HepG2 (cell line): Measurements from ENCODE around the gene ELMOD3. TPM values are rescaled to one million over a fixed set of nuclear protein-coding genes. Genes with fewer than 3 reads are reported as not detected.

Experiments used
- MEIS1 ChIP-seq: sonication (generic); formaldehyde crosslinking; IDR thresholded peaks from 2 replicates; pipeline ENCODE4 v1.9.0; 2021; ENCODE audit warnings: mild to moderate bottlenecking, missing genetic modification reagents, moderate library complexity, borderline replicate concordance
- MTF1 ChIP-seq: sonication (generic); formaldehyde crosslinking; IDR thresholded peaks from 2 replicates; pipeline ENCODE4 v1.5.0; 2020; ENCODE audit warnings: missing genetic modification reagents
- RBM39 ChIP-seq: fragments of 200-400 bp; formaldehyde crosslinking; IDR thresholded peaks from one replicate; pipeline ENCODE4 v1.6.1; 2018; ENCODE audit warnings: antibody characterized with exemption, mild to moderate bottlenecking, low read depth, low read length; ENCODE audit not compliant: poor library complexity, severe bottlenecking
- SP4 ChIP-seq: sonication (generic); formaldehyde crosslinking; IDR thresholded peaks from 2 replicates; pipeline ENCODE4 v1.8.1; 2023; ENCODE audit warnings: mild to moderate bottlenecking, missing genetic modification reagents
- TARDBP ChIP-seq: sonication (generic); formaldehyde crosslinking; IDR thresholded peaks from 2 replicates; pipeline ENCODE4 v1.8.0; 2022; ENCODE audit warnings: mild to moderate bottlenecking, missing genetic modification reagents
- ZNF317 ChIP-seq: sonication (generic); formaldehyde crosslinking; IDR thresholded peaks from 2 replicates; pipeline ENCODE4 v1.5.0; 2020; ENCODE audit warnings: mild to moderate bottlenecking, missing genetic modification reagents
- ZNF34 ChIP-seq: sonication (generic); formaldehyde crosslinking; IDR thresholded peaks from 2 replicates; pipeline ENCODE4 v1.4.0; 2020; ENCODE audit warnings: mild to moderate bottlenecking, missing genetic modification reagents, borderline replicate concordance
- ZNF501 ChIP-seq: sonication (generic); formaldehyde crosslinking; IDR thresholded peaks from 2 replicates; pipeline ENCODE4 v1.5.1; 2020; ENCODE audit warnings: mild to moderate bottlenecking, moderate library complexity, missing genetic modification reagents
- ZNF558 ChIP-seq: sonication (generic); formaldehyde crosslinking; IDR thresholded peaks from 2 replicates; pipeline ENCODE4 v1.9.0; 2022; ENCODE audit warnings: mild to moderate bottlenecking, missing genetic modification reagents, borderline replicate concordance
- ZNF841 ChIP-seq: sonication (generic); formaldehyde crosslinking; IDR thresholded peaks from 2 replicates; pipeline ENCODE4 v1.8.1; 2023; ENCODE audit warnings: missing genetic modification reagents, borderline replicate concordance
- ZSCAN29 ChIP-seq: sonication (generic); formaldehyde crosslinking; conservative IDR thresholded peaks from 2 replicates; pipeline ENCODE4 v1.4.0; 2020; ENCODE audit warnings: mild to moderate bottlenecking, missing genetic modification reagents
- polyA plus RNA-seq, 8 experiments: library from polyadenylated mRNA; depleted of rRNA in 3 of 8; stranded (reverse) in 7 of 8; unstranded in 1 of 8; fragments of >200 nt; fragmentation: Illumina TruSeq in 4 of 8; extraction: Trizol in 4 of 8; gene quantifications; 2 replicates each; pipeline versions ENCODE4 v1.2.1 to v1.2.3, GENCODE V29; 2011 to 2016; ENCODE audit warnings: low read depth in 4 of 8, missing spikeins in 1 of 8, mixed read lengths in 1 of 8; ENCODE audit not compliant: insufficient read depth in 1 of 8
- total RNA-seq, 5 experiments: library from RNA; depleted of rRNA; stranded (reverse); fragments of >200 nt; fragmentation: Illumina TruSeq; extraction: Trizol; gene quantifications; 2 replicates each; pipeline ENCODE4 v1.2.3, GENCODE V29; 2016; ENCODE audit warnings: low read depth in 1 of 5
- TF ChIP-seq, protein P1 (sequence below): sonication (generic); formaldehyde crosslinking; IDR thresholded peaks from 2 replicates; pipeline ENCODE4 v1.5.0; 2020; ENCODE audit warnings: mild to moderate bottlenecking, missing genetic modification reagents, borderline replicate concordance
- TF ChIP-seq, protein P2 (sequence below): sonication (generic); formaldehyde crosslinking; IDR thresholded peaks from 2 replicates; pipeline ENCODE4 v1.4.0; 2020; ENCODE audit warnings: mild to moderate bottlenecking, low read depth, missing genetic modification reagents
- TF ChIP-seq, protein P3 (sequence below): sonication (generic); formaldehyde crosslinking; IDR thresholded peaks from 2 replicates; pipeline ENCODE4 v1.8.0; 2022; ENCODE audit warnings: mild to moderate bottlenecking, missing genetic modification reagents; ENCODE audit not compliant: insufficient replicate concordance
- TF ChIP-seq, protein P4 (sequence below), 2 experiments: sonication (generic) in 1 of 2; formaldehyde crosslinking in 1 of 2; IDR thresholded peaks; 2 replicates each; pipeline versions ENCODE4 v1.4.0 to v1.6.1; 2018 to 2020; ENCODE audit warnings: missing genetic modification reagents in 2 of 2, borderline replicate concordance in 1 of 2, low read depth in 1 of 2, mild to moderate bottlenecking in 1 of 2, missing biosample characterization in 1 of 2

Gene ELMOD3
- total and polyA plus RNA-seq, 2 of the 13 experiments (the other 11 are each of a cell fraction or from before 2014, with no cell fraction given) = 13.3 to 19.5 TPM

DNA sequence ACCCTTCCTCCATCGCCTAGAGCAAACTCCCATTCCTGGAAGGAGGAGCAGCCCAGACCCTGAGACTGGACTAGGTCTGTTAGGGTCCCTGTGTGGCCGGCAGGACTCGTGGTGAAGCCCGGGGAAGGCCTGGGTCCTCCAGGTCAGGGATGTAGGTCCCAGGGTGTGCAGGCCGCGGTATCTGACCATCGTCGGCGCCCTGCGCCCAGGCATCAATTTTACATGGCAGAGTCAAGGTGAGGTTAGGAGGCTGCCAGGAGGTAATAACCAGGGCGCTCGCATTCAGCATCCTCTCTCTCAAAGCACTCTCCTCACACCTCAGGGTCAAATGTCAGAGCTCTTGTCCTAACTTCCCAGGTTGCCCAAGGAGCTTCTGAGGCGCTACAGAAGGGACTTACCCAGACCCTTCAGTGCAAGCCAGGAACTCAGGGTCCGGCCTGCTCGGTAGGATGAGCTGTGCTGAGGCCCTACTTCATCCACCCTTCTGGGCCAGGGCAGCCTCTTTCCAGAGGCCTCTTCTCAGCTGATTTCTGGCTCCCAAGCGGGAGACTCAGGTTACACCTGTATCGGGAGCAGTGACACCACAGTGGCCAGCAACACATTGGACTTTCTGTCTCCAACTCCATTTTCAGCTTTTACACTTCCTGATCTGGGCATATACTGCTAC, 64.6 kb downstream of the ELMOD3 start (continued):
- TF ChIP-seq, protein P1, sequence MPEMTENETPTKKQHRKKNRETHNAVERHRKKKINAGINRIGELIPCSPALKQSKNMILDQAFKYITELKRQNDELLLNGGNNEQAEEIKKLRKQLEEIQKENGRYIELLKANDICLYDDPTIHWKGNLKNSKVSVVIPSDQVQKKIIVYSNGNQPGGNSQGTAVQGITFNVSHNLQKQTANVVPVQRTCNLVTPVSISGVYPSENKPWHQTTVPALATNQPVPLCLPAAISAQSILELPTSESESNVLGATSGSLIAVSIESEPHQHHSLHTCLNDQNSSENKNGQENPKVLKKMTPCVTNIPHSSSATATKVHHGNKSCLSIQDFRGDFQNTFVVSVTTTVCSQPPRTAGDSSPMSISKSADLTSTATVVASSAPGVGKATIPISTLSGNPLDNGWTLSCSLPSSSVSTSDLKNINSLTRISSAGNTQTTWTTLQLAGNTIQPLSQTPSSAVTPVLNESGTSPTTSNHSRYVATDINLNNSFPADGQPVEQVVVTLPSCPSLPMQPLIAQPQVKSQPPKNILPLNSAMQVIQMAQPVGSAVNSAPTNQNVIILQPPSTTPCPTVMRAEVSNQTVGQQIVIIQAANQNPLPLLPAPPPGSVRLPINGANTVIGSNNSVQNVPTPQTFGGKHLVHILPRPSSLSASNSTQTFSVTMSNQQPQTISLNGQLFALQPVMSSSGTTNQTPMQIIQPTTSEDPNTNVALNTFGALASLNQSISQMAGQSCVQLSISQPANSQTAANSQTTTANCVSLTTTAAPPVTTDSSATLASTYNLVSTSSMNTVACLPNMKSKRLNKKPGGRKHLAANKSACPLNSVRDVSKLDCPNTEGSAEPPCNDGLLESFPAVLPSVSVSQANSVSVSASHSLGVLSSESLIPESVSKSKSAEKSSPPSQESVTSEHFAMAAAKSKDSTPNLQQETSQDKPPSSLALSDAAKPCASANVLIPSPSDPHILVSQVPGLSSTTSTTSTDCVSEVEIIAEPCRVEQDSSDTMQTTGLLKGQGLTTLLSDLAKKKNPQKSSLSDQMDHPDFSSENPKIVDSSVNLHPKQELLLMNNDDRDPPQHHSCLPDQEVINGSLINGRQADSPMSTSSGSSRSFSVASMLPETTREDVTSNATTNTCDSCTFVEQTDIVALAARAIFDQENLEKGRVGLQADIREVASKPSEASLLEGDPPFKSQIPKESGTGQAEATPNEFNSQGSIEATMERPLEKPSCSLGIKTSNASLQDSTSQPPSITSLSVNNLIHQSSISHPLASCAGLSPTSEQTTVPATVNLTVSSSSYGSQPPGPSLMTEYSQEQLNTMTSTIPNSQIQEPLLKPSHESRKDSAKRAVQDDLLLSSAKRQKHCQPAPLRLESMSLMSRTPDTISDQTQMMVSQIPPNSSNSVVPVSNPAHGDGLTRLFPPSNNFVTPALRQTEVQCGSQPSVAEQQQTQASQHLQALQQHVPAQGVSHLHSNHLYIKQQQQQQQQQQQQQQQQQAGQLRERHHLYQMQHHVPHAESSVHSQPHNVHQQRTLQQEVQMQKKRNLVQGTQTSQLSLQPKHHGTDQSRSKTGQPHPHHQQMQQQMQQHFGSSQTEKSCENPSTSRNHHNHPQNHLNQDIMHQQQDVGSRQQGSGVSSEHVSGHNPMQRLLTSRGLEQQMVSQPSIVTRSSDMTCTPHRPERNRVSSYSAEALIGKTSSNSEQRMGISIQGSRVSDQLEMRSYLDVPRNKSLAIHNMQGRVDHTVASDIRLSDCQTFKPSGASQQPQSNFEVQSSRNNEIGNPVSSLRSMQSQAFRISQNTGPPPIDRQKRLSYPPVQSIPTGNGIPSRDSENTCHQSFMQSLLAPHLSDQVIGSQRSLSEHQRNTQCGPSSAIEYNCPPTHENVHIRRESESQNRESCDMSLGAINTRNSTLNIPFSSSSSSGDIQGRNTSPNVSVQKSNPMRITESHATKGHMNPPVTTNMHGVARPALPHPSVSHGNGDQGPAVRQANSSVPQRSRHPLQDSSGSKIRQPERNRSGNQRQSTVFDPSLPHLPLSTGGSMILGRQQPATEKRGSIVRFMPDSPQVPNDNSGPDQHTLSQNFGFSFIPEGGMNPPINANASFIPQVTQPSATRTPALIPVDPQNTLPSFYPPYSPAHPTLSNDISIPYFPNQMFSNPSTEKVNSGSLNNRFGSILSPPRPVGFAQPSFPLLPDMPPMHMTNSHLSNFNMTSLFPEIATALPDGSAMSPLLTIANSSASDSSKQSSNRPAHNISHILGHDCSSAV (CRISPR knock-in tag) = no peak
- TF ChIP-seq ZNF501 (no peak), ZSCAN29 (no peak), RBM39 (peak; percentile 38), TARDBP (CRISPR knock-in tag) (peak; percentile 4; the same call in 1 of the 2 replicates), MTF1 (CRISPR knock-in tag) (no peak), ZNF34 (peak; percentile 84), ZNF841 (CRISPR knock-in tag) (no peak), ZNF558 (no peak), MEIS1 (CRISPR knock-in tag) (0 out of 2 replicates have a peak, but pooled peaks have one; percentile 11), SP4 (CRISPR knock-in tag) (no peak), ZNF317 (CRISPR knock-in tag) (0 out of 2 replicates have a peak, but pooled peaks have one; percentile 4)
- TF ChIP-seq, protein P2, sequence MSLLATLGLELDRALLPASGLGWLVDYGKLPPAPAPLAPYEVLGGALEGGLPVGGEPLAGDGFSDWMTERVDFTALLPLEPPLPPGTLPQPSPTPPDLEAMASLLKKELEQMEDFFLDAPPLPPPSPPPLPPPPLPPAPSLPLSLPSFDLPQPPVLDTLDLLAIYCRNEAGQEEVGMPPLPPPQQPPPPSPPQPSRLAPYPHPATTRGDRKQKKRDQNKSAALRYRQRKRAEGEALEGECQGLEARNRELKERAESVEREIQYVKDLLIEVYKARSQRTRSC (CRISPR knock-in tag) = no peak
- TF ChIP-seq, protein P3, sequence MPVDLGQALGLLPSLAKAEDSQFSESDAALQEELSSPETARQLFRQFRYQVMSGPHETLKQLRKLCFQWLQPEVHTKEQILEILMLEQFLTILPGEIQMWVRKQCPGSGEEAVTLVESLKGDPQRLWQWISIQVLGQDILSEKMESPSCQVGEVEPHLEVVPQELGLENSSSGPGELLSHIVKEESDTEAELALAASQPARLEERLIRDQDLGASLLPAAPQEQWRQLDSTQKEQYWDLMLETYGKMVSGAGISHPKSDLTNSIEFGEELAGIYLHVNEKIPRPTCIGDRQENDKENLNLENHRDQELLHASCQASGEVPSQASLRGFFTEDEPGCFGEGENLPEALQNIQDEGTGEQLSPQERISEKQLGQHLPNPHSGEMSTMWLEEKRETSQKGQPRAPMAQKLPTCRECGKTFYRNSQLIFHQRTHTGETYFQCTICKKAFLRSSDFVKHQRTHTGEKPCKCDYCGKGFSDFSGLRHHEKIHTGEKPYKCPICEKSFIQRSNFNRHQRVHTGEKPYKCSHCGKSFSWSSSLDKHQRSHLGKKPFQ (CRISPR knock-in tag) = no peak
- TF ChIP-seq, protein P4, sequence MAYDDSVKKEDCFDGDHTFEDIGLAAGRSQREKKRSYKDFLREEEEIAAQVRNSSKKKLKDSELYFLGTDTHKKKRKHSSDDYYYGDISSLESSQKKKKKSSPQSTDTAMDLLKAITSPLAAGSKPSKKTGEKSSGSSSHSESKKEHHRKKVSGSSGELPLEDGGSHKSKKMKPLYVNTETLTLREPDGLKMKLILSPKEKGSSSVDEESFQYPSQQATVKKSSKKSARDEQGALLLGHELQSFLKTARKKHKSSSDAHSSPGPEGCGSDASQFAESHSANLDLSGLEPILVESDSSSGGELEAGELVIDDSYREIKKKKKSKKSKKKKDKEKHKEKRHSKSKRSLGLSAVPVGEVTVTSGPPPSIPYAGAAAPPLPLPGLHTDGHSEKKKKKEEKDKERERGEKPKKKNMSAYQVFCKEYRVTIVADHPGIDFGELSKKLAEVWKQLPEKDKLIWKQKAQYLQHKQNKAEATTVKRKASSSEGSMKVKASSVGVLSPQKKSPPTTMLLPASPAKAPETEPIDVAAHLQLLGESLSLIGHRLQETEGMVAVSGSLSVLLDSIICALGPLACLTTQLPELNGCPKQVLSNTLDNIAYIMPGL (CRISPR knock-in tag; IDR thresholded peaks at IDR 0.05; ENCODE audit: borderline replicate concordance in 1 of 2, low read depth in 1 of 2) = peak in 1 of 2 experiments; percentile 13; a peak in 2 of 4 replicates
